Measurements from ENCODE around the gene ZSWIM4.

The ZSWIM4 gene

DNA sequence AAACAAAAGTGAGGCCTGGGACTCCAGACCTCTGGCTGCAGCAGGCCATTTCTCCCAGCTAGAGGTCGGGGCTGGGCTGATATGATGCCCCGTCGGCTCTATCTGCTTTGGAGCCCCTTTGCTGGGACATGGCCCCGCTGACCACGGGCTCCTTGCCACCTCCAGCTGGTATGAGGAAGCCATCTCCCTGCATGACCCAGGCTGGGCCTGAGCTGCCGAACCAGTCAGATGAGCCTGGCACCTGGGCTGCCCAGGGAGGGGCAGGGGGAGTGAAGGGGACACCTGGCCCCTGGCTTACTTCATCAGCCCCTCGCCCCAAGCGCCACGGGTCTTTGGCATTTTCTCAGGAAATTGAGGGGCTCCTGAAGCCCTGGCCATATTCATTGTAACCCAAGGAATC is 7.8 kb downstream of the ZSWIM4 start:
- DNase-seq: no peak
- in situ Hi-C loops (cut with MboI; ENCODE audit: low pct_unique_long_range_greater_than_20kb, low sequenced_read_pairs): no loop called here

- in situ Hi-C loops (cut with MboI; ENCODE audit: low pct_unique_long_range_greater_than_20kb, low sequenced_read_pairs): no loop called here
- no peak for DNase-seq
These were observed 9.8 kb downstream of the ZSWIM4 start for GRCh38 chr19:13804830-13805683.

GRCh38 chr19:13806728-13807127 is 11.5 kb downstream of the ZSWIM4 start:
- in situ Hi-C loops (cut with MboI; ENCODE audit: low pct_unique_long_range_greater_than_20kb, low sequenced_read_pairs): no loop called here
- no peak for DNase-seq

DNA sequence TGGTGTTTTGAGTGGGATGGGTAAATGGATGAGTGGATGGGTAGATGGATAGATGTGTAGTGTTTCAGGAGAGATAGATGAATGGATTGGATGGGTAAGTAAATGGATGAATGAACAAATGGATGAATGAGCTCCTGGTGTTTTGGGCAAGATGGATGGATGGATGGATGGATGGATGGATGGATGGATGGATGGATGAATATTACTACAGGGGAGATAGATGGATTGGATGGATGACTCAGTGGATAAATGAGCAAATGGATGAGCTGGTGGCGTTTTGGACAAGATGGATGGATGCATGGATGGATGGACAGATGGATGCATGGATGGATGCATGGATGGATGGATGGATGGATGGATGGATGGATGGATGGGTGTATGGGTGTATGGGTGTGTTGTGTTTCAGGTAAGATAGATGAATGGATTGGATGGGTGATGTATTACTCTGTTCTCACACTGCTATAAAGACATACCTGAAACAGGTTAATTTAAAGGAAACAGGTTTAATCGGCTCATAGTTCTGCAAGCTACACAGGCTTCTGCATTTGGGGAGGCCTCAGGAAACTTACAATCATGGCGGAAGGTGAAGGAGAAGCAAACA is 12.3 kb downstream of the ZSWIM4 start:
- no peak for DNase-seq
- in situ Hi-C loops (cut with MboI; ENCODE audit: low pct_unique_long_range_greater_than_20kb, low sequenced_read_pairs): no loop called here

- DNase-seq: no peak
- in situ Hi-C loops (cut with MboI; ENCODE audit: low pct_unique_long_range_greater_than_20kb, low sequenced_read_pairs): no loop called here
These were observed 13.6 kb downstream of the ZSWIM4 start for GRCh38 chr19:13808856-13809255.

GRCh38 chr19:13812544-13812943 is 17.3 kb downstream of the ZSWIM4 start:
- DNase-seq: no peak
- in situ Hi-C loops (cut with MboI; ENCODE audit: low pct_unique_long_range_greater_than_20kb, low sequenced_read_pairs): no loop called here

DNA sequence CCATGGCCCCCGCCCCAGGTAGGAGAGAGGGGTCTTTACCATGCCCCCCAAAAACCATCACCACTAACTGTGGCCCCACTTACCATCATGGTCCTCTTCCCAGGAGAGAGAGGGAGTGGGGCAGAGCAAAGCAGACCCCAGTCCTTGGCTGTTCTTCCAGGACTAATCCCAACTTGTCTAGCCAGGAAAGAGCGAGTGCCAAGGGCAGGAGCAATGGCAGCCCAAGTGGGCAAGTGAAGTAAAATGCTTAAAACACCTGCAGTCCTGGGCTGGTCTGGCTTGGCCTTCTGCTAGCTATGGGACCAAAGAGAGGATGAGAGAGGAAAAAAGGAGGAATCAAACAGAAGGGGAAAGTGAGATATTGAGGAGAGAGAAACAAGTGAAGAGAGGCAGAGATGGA is 17.9 kb downstream of the ZSWIM4 start:
- no peak for DNase-seq
- in situ Hi-C loops (cut with MboI; ENCODE audit: low pct_unique_long_range_greater_than_20kb, low sequenced_read_pairs): no loop called here

- DNase-seq: no peak
- in situ Hi-C loops (cut with MboI; ENCODE audit: low pct_unique_long_range_greater_than_20kb, low sequenced_read_pairs): no loop called here
These were observed 19.3 kb downstream of the ZSWIM4 start for GRCh38 chr19:13814550-13814949.

GRCh38 chr19:13817018-13817614 is 21.9 kb downstream of the ZSWIM4 start:
- in situ Hi-C loops (cut with MboI; ENCODE audit: low pct_unique_long_range_greater_than_20kb, low sequenced_read_pairs): no loop called here
- DNase-seq: no peak

- in situ Hi-C loops (cut with MboI; ENCODE audit: low pct_unique_long_range_greater_than_20kb, low sequenced_read_pairs): no loop called here
- DNase-seq: no peak
These were observed 22.6 kb downstream of the ZSWIM4 start for GRCh38 chr19:13817615-13818371.

- DNase-seq: no peak
- in situ Hi-C loops (cut with MboI; ENCODE audit: low pct_unique_long_range_greater_than_20kb, low sequenced_read_pairs): no loop called here
These were observed 24.0 kb downstream of the ZSWIM4 start for GRCh38 chr19:13819238-13819637.

GRCh38 chr19:13821292-13821691 is 26.0 kb downstream of the ZSWIM4 start:
- no peak for DNase-seq
- in situ Hi-C loops (cut with MboI; ENCODE audit: low pct_unique_long_range_greater_than_20kb, low sequenced_read_pairs): no loop called here

DNA sequence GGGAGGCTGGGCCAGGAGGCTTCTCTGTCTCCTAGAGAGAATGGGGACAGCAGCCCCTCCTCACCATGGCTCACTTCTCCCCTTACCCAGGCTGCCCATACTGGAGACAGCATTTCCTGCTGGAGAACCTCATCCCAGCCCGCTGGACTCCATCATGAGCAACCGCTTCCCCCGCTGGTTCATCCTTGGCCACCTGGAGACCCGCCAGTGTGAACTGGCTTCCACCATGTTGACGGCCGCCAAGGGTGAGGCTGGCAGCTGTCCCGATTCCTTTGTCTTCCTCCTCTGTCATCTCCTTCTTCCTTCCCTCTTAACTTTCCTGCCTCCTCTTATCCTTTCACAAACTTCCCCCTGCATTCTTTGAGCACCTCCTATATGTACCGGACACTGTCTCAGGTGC is 28.0 kb downstream of the ZSWIM4 start:
- in situ Hi-C loops (cut with MboI; ENCODE audit: low pct_unique_long_range_greater_than_20kb, low sequenced_read_pairs): no loop called here
- DNase-seq: no peak

DNA sequence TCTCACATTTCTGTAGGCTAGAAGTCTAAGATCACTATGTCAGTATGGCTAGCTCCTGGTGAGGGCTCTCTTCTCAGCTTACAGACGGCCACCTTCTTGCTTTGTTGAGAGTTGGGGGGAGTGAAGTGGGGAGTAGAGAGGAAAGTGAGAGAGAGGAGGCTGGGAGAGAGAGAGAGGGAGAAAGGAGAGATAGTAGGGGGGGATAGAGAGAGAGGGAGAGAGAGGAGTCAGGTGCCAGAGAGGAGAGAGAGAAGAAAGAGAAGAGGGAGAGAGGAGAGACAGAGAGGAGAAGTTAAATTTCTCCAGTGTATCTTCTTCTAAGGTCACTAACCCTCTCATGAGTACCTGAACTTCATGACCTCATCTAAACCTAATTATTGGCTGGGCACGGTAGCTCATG is 28.7 kb downstream of the ZSWIM4 start:
- in situ Hi-C loops (cut with MboI; ENCODE audit: low pct_unique_long_range_greater_than_20kb, low sequenced_read_pairs): no loop called here
- no peak for DNase-seq

- in situ Hi-C loops (cut with MboI; ENCODE audit: low pct_unique_long_range_greater_than_20kb, low sequenced_read_pairs): no loop called here
- no peak for DNase-seq
These were observed 29.5 kb downstream of the ZSWIM4 start for GRCh38 chr19:13824703-13825102.

- in situ Hi-C loops (cut with MboI; ENCODE audit: low pct_unique_long_range_greater_than_20kb, low sequenced_read_pairs): no loop called here
These were observed 30.5 kb downstream of the ZSWIM4 start for GRCh38 chr19:13825489-13826441.

DNA sequence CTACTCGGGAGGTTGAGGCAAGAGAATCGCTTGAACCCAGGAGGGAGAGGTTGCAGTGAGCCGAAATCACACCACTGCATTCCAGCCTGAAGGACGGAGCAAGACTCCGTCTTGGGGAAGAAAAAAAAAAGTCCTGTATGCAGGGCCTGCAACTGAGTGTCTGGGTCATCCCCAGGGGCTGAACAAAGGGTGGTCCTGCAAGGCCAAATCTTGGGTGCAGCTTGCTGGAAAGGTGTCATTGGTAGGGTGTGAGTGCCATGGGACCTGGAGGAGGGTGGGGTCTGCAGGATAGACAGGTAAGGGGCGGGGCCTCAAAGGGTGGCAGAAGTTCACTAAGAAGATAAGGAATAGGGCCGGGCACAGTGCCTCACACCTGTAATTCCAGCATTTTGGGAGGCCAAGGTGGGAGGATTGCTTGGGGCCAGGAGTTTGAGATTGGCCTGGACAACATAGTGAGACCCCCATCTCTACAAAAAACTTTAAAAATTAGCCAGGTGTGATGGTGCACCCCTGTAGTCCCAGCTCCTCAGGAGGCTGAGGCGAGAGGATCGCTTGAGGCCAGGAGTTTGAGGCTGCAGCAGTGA is 31.5 kb downstream of the ZSWIM4 start:
- no peak for DNase-seq
- in situ Hi-C loops (cut with MboI; ENCODE audit: low pct_unique_long_range_greater_than_20kb, low sequenced_read_pairs): no loop called here

More at GRCh38 chr19:13825489-13826441, 30.5 kb downstream of the ZSWIM4 start:
- DNase-seq: no peak

- DNase-seq: no peak
- in situ Hi-C loops (cut with MboI; ENCODE audit: low pct_unique_long_range_greater_than_20kb, low sequenced_read_pairs): no loop called here
These were observed 32.4 kb downstream of the ZSWIM4 start for GRCh38 chr19:13827656-13828055.
